Left ventricle myocardium inferior (tissue), 1 donor: ENCODE results near the gene NCKAP5L. TPM values are rescaled to one million over a fixed set of nuclear protein-coding genes. Genes with fewer than 3 reads are reported as not detected.

Experiments used
- DNase-seq: peaks from one replicate; pipeline ENCODE4 v3.0.0-alpha.2; 2020
- H3K27ac ChIP-seq: fragments of 200-600 bp; replicated peaks from 2 replicates; pipeline ENCODE4 v1.8.0; 2021
- H3K27me3 ChIP-seq: fragments of 200-600 bp; 2 replicates; pipeline ENCODE4 v1.8.0; 2021; ENCODE audit warnings: low read depth
- H3K36me3 ChIP-seq: fragments of 200-600 bp; 2 replicates; pipeline ENCODE4 v1.8.0; 2021
- H3K4me1 ChIP-seq: fragments of 200-600 bp; 2 replicates; pipeline ENCODE4 v1.8.0; 2021
- H3K4me3 ChIP-seq: fragments of 200-600 bp; 2 replicates; pipeline ENCODE4 v1.8.0; 2021; ENCODE audit warnings: mild to moderate bottlenecking, moderate library complexity
- H3K9me3 ChIP-seq: fragments of 200-600 bp; replicated peaks from 2 replicates; pipeline ENCODE4 v1.8.0; 2021
- CTCF ChIP-seq: fragments of 200-600 bp; IDR thresholded peaks from 2 replicates; pipeline ENCODE4 v1.8.0; 2021; ENCODE audit warnings: antibody characterized with exemption, mild to moderate bottlenecking, borderline replicate concordance
- intact Hi-C: fragments of 100-400 bp; cut with micrococcal nuclease; formaldehyde crosslinking; loops from one replicate; pipeline ENCODE4 v1.11.0; 2022
- total RNA-seq: library from RNA; stranded (reverse); fragmentation: NEBNext Ultra II Directional; extraction: Animal tissue kit (Norgen Biotek cat#: 25700); gene quantifications from one replicate; pipeline ENCODE4 v1.2.1, GENCODE V29; 2021
- donor health status: DM: no; HTN: yes; CAD: no; lungs with severe emphysema.

Gene NCKAP5L
- total RNA-seq, 1 donor from 2014 or later = 25.5 TPM

GRCh38 chr12:49811961-49812401 is 16.2 kb downstream of the NCKAP5L start:
- intact Hi-C loops = no loop called here
- DNase-seq = no peak
- Histone ChIP-seq H3K4me3 (no peak overlapping the region), H3K27me3 (no peaks in the 10 kb centered on the region), H3K9me3 (no peaks in the 10 kb centered on the region), H3K36me3 (no peaks in the 10 kb centered on the region), H3K4me1 (peaks cover 65% of the 10 kb centered on the region), H3K27ac (peak overlapping the region; percentile 91)
- no peak for TF ChIP-seq CTCF

GRCh38 chr12:49811136-49811535 is 17.1 kb downstream of the NCKAP5L start:
- H3K4me1 ChIP-seq = peaks cover 72% of the 10 kb centered on the region
- H3K27ac ChIP-seq = peak overlapping the region; percentile 91
- no peaks in the 10 kb centered on the region for H3K36me3 ChIP-seq
- intact Hi-C loops = no loop called here
- no peaks in the 10 kb centered on the region for H3K27me3 ChIP-seq
- no peak for DNase-seq
- no peak for TF ChIP-seq CTCF
- no peak overlapping the region for H3K4me3 ChIP-seq
- no peaks in the 10 kb centered on the region for H3K9me3 ChIP-seq

- H3K36me3 ChIP-seq = peaks cover 11% of the 10 kb centered on the region
- peak overlapping the region; percentile 91 for H3K27ac ChIP-seq
- H3K9me3 ChIP-seq = no peaks in the 10 kb centered on the region
- peaks cover 75% of the 10 kb centered on the region for H3K4me1 ChIP-seq
- peak overlapping the region; percentile 48 for H3K4me3 ChIP-seq
- no peak for DNase-seq
- intact Hi-C loops = no loop called here
- H3K27me3 ChIP-seq = no peaks in the 10 kb centered on the region
- TF ChIP-seq CTCF = no peak
These were observed 18.3 kb downstream of the NCKAP5L start for GRCh38 chr12:49809906-49810389.

- H3K4me1 ChIP-seq = peaks cover 76% of the 10 kb centered on the region
- intact Hi-C loops = no loop called here
- peak; percentile 60 for DNase-seq
These were observed 18.8 kb downstream of the NCKAP5L start for GRCh38 chr12:49809381-49809905.

GRCh38 chr12:49808686-49809380 is 19.4 kb downstream of the NCKAP5L start:
- Histone ChIP-seq H3K4me1 (peaks cover 82% of the 10 kb centered on the region), H3K27me3 (no peaks in the 10 kb centered on the region), H3K36me3 (peaks cover 21% of the 10 kb centered on the region), H3K9me3 (no peaks in the 10 kb centered on the region), H3K4me3 (peak overlapping the region; percentile 48), H3K27ac (peak overlapping the region; percentile 91)
- DNase-seq = peak; percentile 76
- intact Hi-C loops = no loop called here
- no peak for TF ChIP-seq CTCF

More at GRCh38 chr12:49809381-49809905, 18.8 kb downstream of the NCKAP5L start:
- peak overlapping the region; percentile 91 for H3K27ac ChIP-seq
- H3K9me3 ChIP-seq = no peaks in the 10 kb centered on the region
- peaks cover 16% of the 10 kb centered on the region for H3K36me3 ChIP-seq
- TF ChIP-seq CTCF = no peak
- H3K27me3 ChIP-seq = no peaks in the 10 kb centered on the region
- peak overlapping the region; percentile 48 for H3K4me3 ChIP-seq
